Fibroblast of villous mesenchyme (primary cell): ENCODE measurements around the gene CLEC16A. TPM values are rescaled to one million over a fixed set of nuclear protein-coding genes. Genes with fewer than 3 reads are reported as not detected.
"Not testable (repeated sequence)": the region's sequence is repeated elsewhere in the genome, so short reads cannot be mapped to it uniquely, and the experiment has no call there.

Source experiments
- DNase-seq: peaks from one replicate; pipeline ENCODE4 v3.0.0-alpha.2; 2010; ENCODE audit warnings: low read depth
- H3K4me3 ChIP-seq: 2 replicates; pipeline ENCODE4 v1.5.1; 2011; ENCODE audit warnings: low read depth, mild to moderate bottlenecking, low read length
- CTCF ChIP-seq: IDR thresholded peaks from 2 replicates; pipeline ENCODE4 v1.5.1; 2012; ENCODE audit warnings: low read depth, mild to moderate bottlenecking, low read length; ENCODE audit not compliant: insufficient read depth
- total RNA-seq: library from RNA; depleted of rRNA; stranded (reverse); fragments of >200 nt; gene quantifications from 2 replicates; pipeline ENCODE4 v1.2.3, GENCODE V29; 2012

CLEC16A gene
- total RNA-seq, 1 donor = 32.4 TPM

- no peak for DNase-seq
- no peak for TF ChIP-seq CTCF
- H3K4me3 ChIP-seq = no peak overlapping the region
Measured at GRCh38 chr16:10926094-10926493, 18.3 kb upstream of the CLEC16A start.

- DNase-seq = no peak
- no peak for TF ChIP-seq CTCF
- no peak overlapping the region for H3K4me3 ChIP-seq
Measured at GRCh38 chr16:10926867-10927266, 17.5 kb upstream of the CLEC16A start.

GRCh38 chr16:10927497-10928112 lies 16.8 kb upstream of the CLEC16A start:
- TF ChIP-seq CTCF = no peak
- H3K4me3 ChIP-seq = no peak overlapping the region
- no peak for DNase-seq

- DNase-seq, H3K4me3 ChIP-seq: not testable (repeated sequence)
Measured at GRCh38 chr16:10929097-10929496, 15.3 kb upstream of the CLEC16A start.

- no peak overlapping the region for H3K4me3 ChIP-seq
- no peak for DNase-seq
- no peak for TF ChIP-seq CTCF
Measured at GRCh38 chr16:10929853-10930754, 14.3 kb upstream of the CLEC16A start.

GRCh38 chr16:10930755-10931093 lies 13.6 kb upstream of the CLEC16A start:
- TF ChIP-seq CTCF = no peak

GRCh38 chr16:10931134-10931533 lies 13.2 kb upstream of the CLEC16A start:
- no peak for DNase-seq
- no peak overlapping the region for H3K4me3 ChIP-seq
- no peak for TF ChIP-seq CTCF

More at GRCh38 chr16:10930755-10931093, 13.6 kb upstream of the CLEC16A start:
- no peak for DNase-seq
- no peak overlapping the region for H3K4me3 ChIP-seq
